Keratinocyte (primary cell): ENCODE measurements around the gene SAMHD1.

Source experiments
- EZH2 ChIP-seq: IDR thresholded peaks from one replicate; pipeline ENCODE4 v1.6.1; 2012; ENCODE audit warnings: inconsistent platforms, mild to moderate bottlenecking, low read length, moderate library complexity
- TF ChIP-seq, protein P1 (sequence below), 3 experiments: IDR thresholded peaks in 1 of 3; conservative IDR thresholded peaks in 1 of 3; optimal IDR thresholded peaks in 1 of 3; 2 replicates in 2 of 3; 3 replicates in 1 of 3; pipeline versions ENCODE3 to v1.5.1; 2011; ENCODE audit warnings: low read length in 3 of 3, mild to moderate bottlenecking in 3 of 3, moderate library complexity in 2 of 3, control low read depth in 1 of 3, inconsistent platforms in 1 of 3; ENCODE audit not compliant: insufficient read depth in 2 of 3; ENCODE audit errors: extremely low read depth in 1 of 3

DNA sequence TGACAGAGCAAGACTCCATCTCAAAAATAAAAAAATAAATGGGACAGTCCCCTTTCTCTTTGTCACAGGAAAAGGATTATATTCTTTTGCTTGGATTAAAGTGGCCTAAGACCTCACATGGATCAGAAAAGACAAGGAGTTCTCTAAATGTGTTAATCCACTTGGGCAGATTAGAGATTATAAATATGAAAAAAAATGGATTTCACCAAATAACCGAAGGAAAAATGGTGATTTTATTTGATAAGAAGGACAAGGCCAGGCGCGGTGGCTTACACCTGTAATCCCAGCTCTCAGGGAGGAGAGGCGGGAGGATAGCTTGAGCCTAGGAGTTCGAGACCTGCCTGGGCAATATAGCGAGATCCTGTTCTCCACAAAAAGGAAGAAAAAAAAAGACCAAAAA lies 21.8 kb downstream of the SAMHD1 start:
- TF ChIP-seq, protein P1, sequence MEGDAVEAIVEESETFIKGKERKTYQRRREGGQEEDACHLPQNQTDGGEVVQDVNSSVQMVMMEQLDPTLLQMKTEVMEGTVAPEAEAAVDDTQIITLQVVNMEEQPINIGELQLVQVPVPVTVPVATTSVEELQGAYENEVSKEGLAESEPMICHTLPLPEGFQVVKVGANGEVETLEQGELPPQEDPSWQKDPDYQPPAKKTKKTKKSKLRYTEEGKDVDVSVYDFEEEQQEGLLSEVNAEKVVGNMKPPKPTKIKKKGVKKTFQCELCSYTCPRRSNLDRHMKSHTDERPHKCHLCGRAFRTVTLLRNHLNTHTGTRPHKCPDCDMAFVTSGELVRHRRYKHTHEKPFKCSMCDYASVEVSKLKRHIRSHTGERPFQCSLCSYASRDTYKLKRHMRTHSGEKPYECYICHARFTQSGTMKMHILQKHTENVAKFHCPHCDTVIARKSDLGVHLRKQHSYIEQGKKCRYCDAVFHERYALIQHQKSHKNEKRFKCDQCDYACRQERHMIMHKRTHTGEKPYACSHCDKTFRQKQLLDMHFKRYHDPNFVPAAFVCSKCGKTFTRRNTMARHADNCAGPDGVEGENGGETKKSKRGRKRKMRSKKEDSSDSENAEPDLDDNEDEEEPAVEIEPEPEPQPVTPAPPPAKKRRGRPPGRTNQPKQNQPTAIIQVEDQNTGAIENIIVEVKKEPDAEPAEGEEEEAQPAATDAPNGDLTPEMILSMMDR (optimal IDR thresholded peaks at IDR 0.05 in 1 of 3, IDR thresholded peaks at IDR 0.05 in 1 of 3, conservative IDR thresholded peaks at IDR 0.05 in 1 of 3; ENCODE audit: extremely low read depth in 1 of 3, insufficient read depth in 2 of 3, low read length in 3 of 3) = no peak
- no peak for TF ChIP-seq EZH2
